Measurements from ENCODE around the gene ILRUN. TPM values are rescaled to one million over a fixed set of nuclear protein-coding genes. Genes with fewer than 3 reads are reported as not detected.

ILRUN gene
- total and polyA plus RNA-seq, 2 experiments from 2014 or later = 17.6 to 80.1 TPM

Small RNA genes within 50 kb of the gene (small RNA-seq; reads per million reads assigned to genes)
- not detected for gene RN7SL200P (ENCODE audit: low replicate concordance)

Other genes starting within 250 kb of the ILRUN start
- gene PACSIN1, start 230.7 kb downstream of the ILRUN start, total RNA-seq (2014; rRNA removed; shearing (Covaris generic)) = 6.2 and 8.7 TPM in 2 replicates
- 4.7 and 5.2 TPM in 2 replicates for gene PACSIN1, start 230.7 kb downstream of the ILRUN start, polyA plus RNA-seq (2016; fragmentation: Nextera tagmentation; extraction: Ambion mirVana)
- 0.69 TPM in 1 of 2 replicates, not detected in the other for gene SPDEF, start 140.4 kb downstream of the ILRUN start, total RNA-seq (2014; rRNA removed; shearing (Covaris generic))
- gene SPDEF, start 140.4 kb downstream of the ILRUN start, polyA plus RNA-seq (2016; fragmentation: Nextera tagmentation; extraction: Ambion mirVana) = not detected in 2 replicates
- gene SNRPC, start 60.7 kb upstream of the ILRUN start, total RNA-seq (2014; rRNA removed; shearing (Covaris generic)) = 121 and 163 TPM in 2 replicates
- gene SNRPC, start 60.7 kb upstream of the ILRUN start, polyA plus RNA-seq (2016; fragmentation: Nextera tagmentation; extraction: Ambion mirVana) = 385 and 415 TPM in 2 replicates
- 15.3 and 18.4 TPM in 2 replicates for gene BLTP3A, start 95.3 kb upstream of the ILRUN start, total RNA-seq (2014; rRNA removed; shearing (Covaris generic))
- gene BLTP3A, start 95.3 kb upstream of the ILRUN start, polyA plus RNA-seq (2016; fragmentation: Nextera tagmentation; extraction: Ambion mirVana) = 2.9 and 3.4 TPM in 2 replicates
- 49.4 and 51.1 TPM in 2 replicates for gene TAF11, start 191.3 kb upstream of the ILRUN start, total RNA-seq (2014; rRNA removed; shearing (Covaris generic))
- gene TAF11, start 191.3 kb upstream of the ILRUN start, polyA plus RNA-seq (2016; fragmentation: Nextera tagmentation; extraction: Ambion mirVana) = 65.3 and 69.4 TPM in 2 replicates
- 29.6 and 31.9 TPM in 2 replicates for gene ANKS1A, start 192.5 kb upstream of the ILRUN start, total RNA-seq (2014; rRNA removed; shearing (Covaris generic))
- 12.1 and 12.6 TPM in 2 replicates for gene ANKS1A, start 192.5 kb upstream of the ILRUN start, polyA plus RNA-seq (2016; fragmentation: Nextera tagmentation; extraction: Ambion mirVana)

All from GM23338 (cell line).